Neural cell (in vitro differentiated cells): ENCODE results near the gene ATG4D.

Experiments used
- CTCF ChIP-seq: fragments of 450-650 bp; IDR thresholded peaks from 2 replicates; pipeline ENCODE4 v1.5.1; 2014; ENCODE audit warnings: antibody characterized with exemption, mild to moderate bottlenecking, moderate library complexity; ENCODE audit not compliant: poor library complexity, severe bottlenecking
- EP300 ChIP-seq: fragments of 450-650 bp; conservative IDR thresholded peaks from 2 replicates; pipeline ENCODE4 v1.6.1; 2014; ENCODE audit warnings: antibody characterized with exemption, mild to moderate bottlenecking, moderate library complexity; ENCODE audit not compliant: poor library complexity, severe bottlenecking
- EZH2 ChIP-seq: fragments of 200-600, 300-800 bp; shearing (Covaris generic), sonication (generic); IDR thresholded peaks from 2 replicates; pipeline ENCODE4 v1.6.1; 2014; ENCODE audit warnings: antibody characterized with exemption, low read length, borderline replicate concordance, mild to moderate bottlenecking; ENCODE audit not compliant: insufficient read depth, poor library complexity, severe bottlenecking
- MXI1 ChIP-seq: fragments of 450-650 bp; conservative IDR thresholded peaks from 2 replicates; pipeline ENCODE4 v1.6.1; 2014; ENCODE audit warnings: antibody characterized with exemption, mild to moderate bottlenecking; ENCODE audit not compliant: poor library complexity, severe bottlenecking
- POLR2AphosphoS5 ChIP-seq: IDR thresholded peaks from 2 replicates; pipeline ENCODE4 v1.6.1; 2012
- RAD21 ChIP-seq: fragments of 450-650 bp; conservative IDR thresholded peaks from 2 replicates; pipeline ENCODE4 v1.6.1; 2014; ENCODE audit warnings: antibody characterized with exemption, mild to moderate bottlenecking, moderate library complexity
- REST ChIP-seq: IDR thresholded peaks from 2 replicates; pipeline ENCODE4 v1.6.1; 2012; ENCODE audit warnings: borderline replicate concordance
- SMC3 ChIP-seq: fragments of 450-650 bp; conservative IDR thresholded peaks from 2 replicates; pipeline ENCODE4 v1.6.1; 2014; ENCODE audit warnings: antibody characterized with exemption, mild to moderate bottlenecking, moderate library complexity; ENCODE audit not compliant: poor library complexity
- TAF1 ChIP-seq: IDR thresholded peaks from 2 replicates; pipeline ENCODE4 v1.6.1; 2012; ENCODE audit warnings: low read depth

- TF ChIP-seq CTCF, result no peak
- no peak for TF ChIP-seq TAF1
- no peak for TF ChIP-seq REST
- TF ChIP-seq RAD21, result no peak
- TF ChIP-seq EP300, result no peak
- no peak for TF ChIP-seq POLR2AphosphoS5
- no peak for TF ChIP-seq EZH2
- no peak for TF ChIP-seq SMC3
- TF ChIP-seq MXI1, result no peak
Observed at GRCh38 chr19:10544242-10544752, 593 bp downstream of the ATG4D start.
